HG03064 (cell line): ENCODE results near the gene GDAP1L1.

Source experiments
- ATAC-seq: cut with Tn5 transposase; IDR thresholded peaks from one replicate; pipeline ENCODE4 v1.9.1; 2021; ENCODE audit warnings: low read depth; ENCODE audit not compliant: unreplicated experiment

GDAP1L1 gene

DNA sequence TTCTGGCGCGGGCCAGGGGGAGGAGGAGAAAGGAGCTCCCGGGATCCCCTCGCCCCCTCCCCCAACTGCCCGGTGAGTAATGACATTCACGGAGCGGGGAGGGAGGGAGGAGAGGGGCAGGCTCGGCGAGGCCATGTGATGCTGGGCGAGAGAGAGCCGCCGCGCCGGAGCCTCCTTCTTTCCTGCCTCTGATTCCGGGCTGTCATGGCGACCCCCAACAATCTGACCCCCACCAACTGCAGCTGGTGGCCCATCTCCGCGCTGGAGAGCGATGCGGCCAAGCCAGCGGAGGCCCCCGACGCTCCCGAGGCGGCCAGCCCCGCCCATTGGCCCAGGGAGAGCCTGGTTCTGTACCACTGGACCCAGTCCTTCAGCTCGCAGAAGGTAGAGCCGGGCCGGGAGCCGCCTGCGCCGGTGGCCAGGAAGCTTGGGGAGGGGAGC is at the start of gene GDAP1L1:
Gene GDAP1L1, plus strand, starts transcription at position 178 of the 441 bp plus-strand sequence. Its CDS starts 27 bp downstream, at position 205.
- no peak for ATAC-seq

DNA sequence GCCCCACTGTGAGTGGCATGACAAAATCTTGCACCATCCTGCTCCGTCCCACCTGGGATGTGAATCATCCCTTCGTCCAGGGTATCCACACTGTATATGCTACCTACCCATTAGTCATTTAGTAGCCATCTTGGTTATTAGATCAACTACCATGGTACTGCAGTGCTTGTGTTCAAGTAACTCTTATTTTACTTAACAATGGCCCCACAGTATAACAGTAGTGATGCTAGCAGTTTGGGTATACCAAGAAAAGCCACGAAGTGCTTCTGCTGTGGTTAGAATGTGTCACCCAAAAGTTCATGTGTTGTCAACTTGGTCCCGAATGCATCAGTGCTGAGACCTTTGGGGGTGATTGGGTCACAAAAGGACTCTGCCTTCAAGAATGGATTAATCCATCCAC is 48.2 kb upstream of the GDAP1L1 start:
- no peak for ATAC-seq

DNA sequence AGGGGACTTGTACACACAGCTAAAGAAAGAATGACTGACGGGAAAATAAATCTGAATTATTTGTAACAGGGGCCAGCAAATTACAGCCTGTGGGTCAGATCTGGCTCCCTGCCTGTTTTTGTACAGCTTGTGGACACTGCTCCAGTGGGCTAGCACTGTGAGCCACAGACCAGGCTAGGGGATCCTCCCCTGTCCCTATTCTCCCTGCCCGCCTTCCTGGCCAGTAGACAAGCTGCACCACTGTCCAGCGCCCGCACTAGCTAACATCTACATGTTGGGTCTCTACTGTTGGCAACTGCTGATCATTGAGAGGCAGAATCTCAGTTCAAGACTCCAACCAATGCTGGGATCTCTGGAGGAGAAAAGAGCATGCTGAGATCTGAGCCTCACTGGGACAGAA is 47.2 kb upstream of the GDAP1L1 start:
- ATAC-seq = no peak

DNA sequence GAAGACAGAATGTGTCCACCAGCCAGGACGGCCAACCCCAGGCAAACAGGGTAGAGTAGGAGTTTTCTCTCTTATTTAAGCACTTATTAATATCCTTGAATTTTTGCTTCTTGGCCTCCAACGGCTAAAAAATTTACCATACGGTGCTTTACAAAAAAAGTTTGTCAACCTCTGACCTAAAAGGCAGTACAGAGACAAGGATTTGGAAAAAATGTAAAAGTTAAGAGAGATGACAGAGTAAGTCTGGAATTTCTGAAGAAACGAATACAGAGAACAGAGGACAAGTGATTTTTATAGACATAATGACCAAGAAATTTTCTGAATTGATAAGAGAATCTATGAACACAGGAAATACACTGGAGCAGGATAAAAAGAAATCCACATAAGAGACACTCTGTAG is 46.7 kb upstream of the GDAP1L1 start:
- ATAC-seq = no peak

DNA sequence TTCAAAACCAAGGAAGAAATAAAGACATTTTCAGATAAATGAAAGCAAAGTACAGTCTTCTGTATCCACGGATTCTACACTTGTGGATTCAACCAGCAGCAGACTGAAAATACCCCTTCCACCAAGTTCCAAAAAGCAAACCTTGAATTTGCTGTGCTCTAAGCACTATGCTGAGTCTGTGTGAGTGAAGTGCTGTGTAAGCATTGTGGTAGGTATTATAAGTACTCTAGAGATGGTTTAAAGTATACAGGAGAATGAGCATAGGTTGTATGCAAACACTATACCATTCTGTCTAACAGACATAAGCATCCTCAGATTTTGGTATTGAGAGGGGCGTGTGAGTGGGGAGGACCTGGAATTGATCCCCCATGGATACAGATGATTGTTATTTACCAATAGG is 46.1 kb upstream of the GDAP1L1 start:
- ATAC-seq = no peak

DNA sequence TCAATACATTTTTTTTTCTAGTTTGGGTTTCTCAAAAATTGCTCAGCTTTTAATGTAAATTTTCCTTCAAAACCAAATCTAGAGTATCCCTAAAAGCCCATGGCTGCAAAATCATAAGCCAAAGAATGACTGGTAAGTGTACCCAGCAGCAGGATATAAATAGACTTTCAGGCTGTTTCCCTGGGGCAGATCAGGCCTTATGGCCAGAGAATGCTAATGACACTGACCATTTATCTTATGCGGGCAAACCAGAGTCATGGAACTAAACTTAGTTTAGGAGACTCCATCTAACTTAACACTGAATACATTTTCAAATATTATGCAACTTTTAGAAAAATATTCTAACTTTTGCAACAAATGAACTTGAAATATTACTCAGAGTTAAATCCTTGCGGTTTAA is 43.9 kb upstream of the GDAP1L1 start:
- ATAC-seq = no peak

DNA sequence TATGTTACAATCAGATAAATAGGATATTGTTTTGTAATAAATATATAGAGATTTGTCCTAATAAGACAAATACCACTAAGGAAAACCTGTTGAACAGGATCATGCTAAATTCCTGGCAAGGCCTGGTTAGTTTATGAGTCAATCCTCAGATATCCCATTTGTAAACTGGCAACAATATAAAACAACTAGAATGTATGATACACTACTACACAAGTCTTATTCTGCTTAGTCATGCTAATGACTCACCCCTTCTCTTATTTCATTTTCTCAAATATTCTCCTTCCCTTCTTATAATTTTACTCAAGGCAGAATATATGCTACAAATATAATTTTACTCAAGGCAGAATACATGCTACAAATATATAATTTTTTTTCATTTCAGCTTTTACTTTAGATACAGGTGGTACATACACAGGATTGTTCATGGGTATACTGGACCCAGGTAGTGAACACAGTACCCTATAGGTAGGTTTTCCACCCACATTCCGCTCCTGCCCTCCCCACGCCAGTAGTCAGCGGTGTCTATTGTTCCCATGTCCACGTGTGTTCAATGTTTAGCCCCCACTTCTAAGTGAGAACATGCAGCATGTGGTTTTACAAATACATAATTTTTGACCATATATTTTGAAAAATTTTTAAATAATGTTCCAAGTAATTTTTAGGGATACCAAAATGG is 42.8 kb upstream of the GDAP1L1 start:
- ATAC-seq = no peak

DNA sequence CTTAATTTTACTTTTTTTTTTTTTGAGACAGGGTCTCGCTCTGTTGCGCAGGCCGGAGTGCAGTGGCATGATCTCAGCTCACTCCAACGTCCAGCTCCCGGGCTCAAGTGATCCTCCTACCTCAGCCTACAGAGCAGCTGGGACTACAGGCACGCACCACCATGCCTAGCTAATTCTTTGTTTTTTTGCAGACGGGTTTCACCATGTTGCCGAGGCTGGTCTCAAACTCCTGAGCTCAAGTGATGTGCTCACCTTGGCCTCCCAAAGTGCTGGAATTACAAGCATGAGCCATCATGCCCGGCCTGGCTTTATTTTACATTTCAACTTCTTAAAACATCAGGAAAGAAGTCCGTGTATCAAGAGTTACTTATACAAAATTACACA is 42.3 kb upstream of the GDAP1L1 start:
- no peak for ATAC-seq

DNA sequence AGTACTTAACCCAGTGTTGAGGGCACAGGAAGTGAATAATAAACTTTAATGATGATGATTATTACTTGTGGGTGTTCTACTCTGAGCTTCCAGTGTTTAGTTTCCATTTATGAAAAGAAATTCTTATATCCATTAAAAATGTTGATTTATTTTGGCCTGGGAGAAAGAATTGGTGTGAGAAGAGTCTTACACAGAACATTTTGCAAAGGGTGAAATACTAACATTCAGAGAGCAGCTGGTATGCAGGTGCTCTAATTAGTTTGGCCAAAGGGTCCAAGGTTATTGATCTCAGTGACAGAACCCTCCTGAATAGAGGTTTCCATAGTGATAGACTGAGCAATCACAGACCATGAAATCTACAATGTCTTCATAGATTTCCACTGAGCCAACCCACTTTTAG is 41.0 kb upstream of the GDAP1L1 start:
- no peak for ATAC-seq

DNA sequence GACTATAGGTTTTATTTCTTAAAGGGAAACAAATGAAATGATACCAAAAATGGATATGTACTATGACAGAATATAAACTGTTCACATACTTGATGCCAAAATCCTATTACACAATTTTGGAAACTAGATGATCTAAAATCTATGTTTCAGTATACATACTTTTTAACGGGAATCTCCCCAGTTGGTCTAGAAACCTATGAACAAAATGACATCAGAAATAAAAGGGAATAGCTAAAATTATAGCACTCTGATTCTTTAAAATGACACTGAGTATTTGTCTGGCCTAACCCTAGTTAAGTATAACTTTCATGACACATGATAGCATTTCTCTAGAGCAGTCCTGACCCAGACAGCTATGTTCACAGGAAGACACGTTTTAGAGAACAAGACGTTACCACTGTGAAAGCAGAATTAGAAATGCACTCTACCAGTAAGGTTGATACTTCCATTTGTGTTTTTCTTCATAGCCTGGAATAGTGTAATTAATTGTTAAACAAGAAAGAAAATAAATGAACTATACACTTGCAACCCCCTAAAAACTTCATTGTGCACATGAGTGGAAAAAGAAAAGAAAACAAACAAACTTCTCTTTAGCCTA is 39.9 kb upstream of the GDAP1L1 start:
- no peak for ATAC-seq

DNA sequence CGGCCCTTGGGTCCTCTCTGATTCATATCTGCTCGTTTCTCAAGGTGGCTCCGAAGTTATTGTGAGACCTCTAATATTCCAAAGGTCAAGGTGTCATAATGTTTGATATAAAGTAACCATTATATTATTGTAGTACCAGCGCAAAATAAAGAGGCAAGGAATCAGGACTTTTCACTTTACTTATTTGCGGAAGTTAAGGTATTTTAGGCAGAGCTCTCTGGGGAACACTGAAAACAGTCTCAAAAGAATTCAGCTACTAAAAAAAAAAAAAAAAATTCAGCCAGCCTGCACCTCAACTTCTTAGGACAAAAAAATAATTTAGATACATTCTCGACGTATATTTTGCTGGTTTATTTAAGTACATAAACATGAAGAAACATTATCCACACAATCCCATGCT is 38.9 kb upstream of the GDAP1L1 start:
- ATAC-seq = no peak

DNA sequence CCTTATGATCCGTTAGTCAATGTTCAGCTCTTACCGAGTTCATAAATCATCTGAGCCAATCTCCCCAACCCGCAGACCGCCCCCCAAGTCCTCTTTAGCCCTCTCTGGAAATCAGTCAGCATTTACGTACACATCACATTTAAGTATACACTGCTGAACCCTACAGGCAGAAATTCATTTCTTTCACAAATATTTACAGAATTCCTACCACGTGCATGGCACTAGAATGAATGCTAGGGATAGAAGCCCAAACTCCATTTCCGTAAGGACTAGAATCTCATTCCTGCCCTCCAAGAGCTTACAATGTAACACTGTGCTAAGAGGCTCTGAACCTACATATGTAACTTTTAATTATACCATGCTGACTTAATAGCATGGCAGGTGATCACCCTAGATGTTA is 38.3 kb upstream of the GDAP1L1 start:
- no peak for ATAC-seq

DNA sequence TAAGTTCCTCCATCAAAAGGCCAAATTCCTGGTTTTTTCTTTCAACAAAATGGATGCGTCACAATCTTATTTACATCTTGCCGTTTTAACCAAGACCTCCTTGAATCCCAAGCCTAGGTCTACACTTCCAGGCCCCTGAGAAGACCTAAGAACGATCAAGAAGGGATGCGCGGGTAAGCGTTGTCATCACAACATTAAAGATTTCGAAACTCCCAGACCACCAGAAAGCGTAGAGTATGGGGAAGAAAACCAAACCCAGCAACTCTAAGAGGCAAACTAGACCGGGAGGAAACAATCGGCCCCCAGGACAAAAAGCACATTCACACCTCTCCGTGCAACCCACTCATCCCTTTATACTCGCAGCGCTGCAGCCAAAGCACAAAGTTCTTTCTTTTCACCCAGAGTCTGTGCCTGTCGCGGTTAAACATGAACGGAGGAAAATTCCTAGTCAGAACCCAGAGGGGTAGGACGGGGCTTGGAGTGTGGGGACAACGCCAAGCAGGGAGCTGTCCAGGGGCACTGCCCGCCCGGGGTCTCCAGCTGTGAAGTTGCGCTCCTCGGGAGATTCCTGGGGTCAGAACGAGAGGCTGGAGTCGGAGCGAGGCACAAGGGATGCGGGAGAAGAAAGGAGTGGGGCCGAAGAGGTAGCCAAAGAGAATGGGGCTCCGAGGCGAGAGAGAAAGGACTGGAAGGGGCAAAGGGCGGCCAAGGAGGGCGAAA is 37.3 kb upstream of the GDAP1L1 start:
- no peak for ATAC-seq

DNA sequence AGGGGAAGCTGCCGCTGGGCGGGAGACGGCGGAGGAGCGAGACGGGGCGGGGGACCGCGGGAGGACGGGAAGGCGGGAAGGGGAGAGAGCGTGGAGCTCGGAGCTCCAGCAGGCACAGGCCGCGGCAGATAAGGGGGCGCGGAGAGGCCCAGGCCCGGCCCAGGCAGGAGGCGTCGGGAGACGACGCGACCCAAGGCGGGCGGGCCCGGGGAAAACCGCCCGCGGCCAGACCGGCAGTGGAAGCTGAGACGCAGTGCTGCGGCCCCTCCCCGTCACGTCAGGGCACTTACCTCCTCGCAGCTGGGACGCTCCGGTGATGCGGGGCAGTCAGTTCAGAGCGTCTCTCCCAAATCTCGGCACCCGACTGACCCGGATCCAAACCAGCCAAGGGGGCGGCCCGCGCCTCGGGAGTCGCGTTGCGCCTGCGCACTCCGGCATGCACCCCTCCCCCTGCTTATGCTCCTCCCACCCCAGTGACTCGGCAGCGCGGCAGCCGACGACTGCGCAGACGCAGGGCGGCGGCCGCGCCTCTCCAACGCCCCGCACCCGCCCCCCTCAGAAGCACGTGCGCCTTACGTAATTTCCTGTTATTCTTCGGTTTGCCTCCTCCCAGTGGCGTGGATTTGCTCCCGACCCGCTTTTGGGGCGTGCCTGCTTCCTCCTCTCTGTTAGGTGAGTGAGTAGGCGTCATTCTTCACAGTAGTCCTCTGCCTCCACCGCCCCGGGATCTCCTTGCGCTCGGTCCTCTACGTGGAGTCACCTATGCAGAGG is 36.5 kb upstream of the GDAP1L1 start, which contains the start of gene OSER1:
Gene OSER1, minus strand, starts transcription at position 366 of the 771 bp plus-strand sequence. CDS start 3,814 bp downstream, outside the sequence.
- ATAC-seq = peak; percentile 86

DNA sequence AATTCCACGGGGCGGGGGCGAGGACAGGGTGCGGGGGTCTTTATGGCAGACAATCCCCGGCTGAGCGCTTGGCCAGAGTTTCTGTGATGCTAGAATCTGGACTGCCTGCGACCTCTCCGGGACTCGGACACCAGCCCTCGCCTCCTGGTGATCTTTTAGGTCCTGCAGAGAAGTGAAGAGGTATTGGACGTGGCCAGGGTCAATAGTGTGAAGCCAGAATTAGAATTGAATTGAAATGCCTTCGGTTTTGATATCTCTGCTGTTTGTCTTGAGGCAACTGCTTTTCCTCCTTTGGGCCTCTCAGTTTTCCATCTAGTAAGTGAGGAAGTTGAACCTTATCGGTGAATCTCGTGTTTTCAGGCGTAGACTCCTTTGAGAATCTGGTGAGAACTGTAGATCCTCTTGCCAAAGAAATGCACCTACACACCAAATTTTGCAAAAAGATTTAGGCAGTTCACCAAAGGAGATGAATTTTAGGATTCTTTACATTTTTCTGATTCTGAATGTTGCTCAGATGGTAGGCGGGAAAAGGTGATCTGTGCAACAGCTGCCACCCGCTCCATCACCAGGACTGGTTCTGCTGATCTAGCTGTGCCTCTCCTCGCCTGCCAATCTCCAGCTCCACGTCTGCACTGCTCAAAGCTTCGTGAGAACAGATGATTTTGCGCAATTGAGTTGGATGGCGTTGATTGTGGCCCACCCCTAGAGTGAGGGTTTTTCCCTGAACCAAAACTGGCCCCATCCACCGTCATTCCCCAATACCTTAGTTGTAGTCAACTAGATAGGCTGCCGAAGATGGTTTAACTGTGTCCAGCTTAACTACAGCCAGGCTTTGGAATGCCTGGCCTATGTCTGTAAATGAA is 35.7 kb upstream of the GDAP1L1 start:
- peak; percentile 19 for ATAC-seq

DNA sequence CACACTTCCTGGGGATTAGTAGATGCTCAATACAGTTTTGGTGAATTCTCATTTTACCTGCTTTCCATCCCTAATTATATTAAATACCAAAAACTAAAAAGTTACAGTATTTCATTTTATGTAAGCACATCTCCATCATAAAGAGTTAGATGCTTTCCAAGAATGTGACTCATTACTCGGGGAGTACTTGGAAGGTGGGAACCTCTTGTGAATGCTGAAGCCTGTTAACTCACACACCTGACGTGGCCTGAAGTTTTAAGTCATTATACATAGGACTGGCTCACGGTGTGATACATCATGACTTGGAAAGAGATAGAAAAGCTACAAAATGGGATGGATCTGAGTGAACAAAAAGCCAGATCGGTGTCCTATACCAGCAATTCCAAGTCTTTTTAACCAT is 34.3 kb upstream of the GDAP1L1 start:
- no peak for ATAC-seq

DNA sequence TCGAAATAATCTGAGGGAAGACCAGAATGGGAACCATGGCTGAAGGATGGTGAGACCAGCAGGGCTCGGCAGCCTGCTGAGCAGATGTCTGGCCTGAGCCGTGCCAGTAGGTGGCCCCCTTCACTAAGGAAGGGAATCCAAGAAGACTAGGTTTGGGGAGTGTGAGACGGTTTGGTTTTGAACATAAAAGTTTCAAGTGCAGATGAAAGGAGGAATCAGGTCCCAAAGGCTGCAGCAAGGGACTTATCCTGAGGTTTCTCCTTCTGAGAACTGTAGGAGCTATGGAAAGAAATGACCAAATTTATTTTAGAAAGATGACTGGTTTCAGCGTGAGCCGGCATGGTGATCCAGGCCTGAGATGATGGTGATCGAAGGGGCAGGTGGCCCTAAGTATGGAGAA is 32.0 kb upstream of the GDAP1L1 start:
- ATAC-seq = no peak

DNA sequence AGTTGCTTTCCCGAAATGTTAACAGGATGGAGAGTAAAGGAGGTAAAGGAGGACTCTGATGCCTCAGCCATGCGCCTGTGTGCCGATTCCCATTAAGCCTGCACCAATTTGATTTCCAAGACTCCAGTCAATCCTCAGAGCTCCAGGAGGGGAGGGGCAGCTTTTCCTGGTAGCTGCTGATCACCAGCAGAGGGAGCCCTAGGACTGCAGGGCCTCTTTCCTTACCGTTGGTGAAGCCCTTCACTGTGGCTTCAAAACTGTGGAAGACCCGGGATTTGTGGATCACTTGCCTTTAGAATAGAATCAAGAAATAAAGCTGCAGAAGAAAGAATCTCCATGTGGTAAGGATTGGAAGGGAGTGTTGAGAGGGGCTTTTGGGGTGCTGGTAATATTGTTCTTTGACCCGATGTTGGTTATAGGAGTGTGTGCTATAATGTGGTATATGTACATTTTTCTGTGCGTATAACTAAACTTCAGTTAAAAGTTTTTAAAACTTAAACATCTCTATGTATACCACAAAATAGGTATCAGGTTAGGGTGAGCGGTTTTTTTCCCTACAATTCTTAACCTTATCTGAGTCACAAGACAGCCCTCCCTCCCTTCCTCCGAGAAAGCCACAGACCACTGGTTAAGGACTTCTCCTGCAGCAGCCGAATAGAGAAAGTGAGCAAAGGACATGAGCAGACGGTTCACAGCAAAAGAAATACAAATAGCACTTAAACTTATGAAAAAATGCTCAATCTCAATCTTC is 29.6 kb upstream of the GDAP1L1 start:
- ATAC-seq = no peak

DNA sequence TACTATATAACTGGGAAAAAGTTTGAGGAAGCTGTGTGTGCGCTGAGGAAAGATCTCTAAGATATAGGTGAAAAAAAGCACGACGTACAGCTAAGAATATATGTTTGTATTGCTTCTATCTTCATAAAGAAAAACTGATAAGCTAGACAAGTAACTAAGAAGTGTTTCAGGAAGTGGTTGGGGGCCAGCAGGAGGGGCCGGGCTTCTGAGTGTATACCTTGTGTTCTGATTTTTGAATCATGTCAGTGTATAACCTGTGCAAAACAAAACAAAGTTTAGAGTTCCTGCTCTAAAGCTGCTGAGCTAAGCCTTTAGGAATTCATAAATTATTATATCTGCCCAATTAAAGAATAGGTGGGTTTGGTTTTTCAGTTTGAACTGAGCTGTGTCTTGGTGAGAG is 28.7 kb upstream of the GDAP1L1 start:
- ATAC-seq = no peak
